ENCODE data around the gene ZP1. TPM values are rescaled to one million over a fixed set of nuclear protein-coding genes. Genes with fewer than 3 reads are reported as not detected.

ZP1 gene
- total and polyA plus RNA-seq, 10 donors, result 0.05 to 0.07 TPM; not detected in 8

DNA sequence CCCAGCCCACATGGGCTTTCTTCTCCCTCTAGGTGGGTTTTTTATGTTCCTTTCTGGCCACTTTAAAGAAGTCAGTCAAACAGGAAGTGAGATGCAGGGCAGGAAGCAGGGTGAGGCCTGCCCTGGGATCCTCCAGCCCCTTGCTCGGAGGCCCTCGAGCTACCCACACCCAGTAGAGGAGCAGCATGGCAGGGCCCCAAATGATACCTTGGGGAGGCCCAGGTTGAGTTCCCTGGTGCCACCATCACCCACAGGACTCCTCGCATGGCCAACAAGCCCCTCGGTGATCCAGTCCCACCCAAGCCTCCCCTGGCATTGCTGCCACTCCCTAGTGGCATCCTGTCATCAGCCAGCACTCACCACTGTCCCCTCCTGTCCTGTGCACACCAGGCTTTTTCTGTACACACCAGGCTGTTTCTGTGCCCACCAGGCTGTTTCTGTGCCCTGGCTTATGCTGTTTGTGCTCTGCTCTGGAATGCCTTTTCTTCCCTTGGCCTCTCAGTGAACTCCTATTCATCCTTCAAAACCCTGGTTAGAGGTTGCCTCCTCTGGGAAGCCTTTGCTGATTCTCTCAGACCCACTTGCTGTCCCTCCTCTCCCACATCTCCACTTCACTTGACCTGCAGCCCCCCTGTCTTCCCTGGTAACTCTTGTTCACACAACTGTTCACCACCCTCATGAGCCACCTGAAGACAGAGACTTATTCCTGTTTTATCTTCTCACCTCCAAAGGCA lies 8.4 kb upstream of the ZP1 start:
- H3K9me3 ChIP-seq, result no peaks in the 10 kb centered on the region
- intact Hi-C loops (cut with DNase I; ENCODE audit: low total_unique reads), result no loop called here
- H3K27me3 ChIP-seq (replicated peaks in 1 of 7), result peaks cover 0 to 7% (median 0%) of the 10 kb centered on the region in 7 donors
- no peaks in the 10 kb centered on the region for H3K36me3 ChIP-seq
- no peak overlapping the region for H3K27ac ChIP-seq
- H3K4me3 ChIP-seq, result no peak overlapping the region
- WGBS, 5 donors, result 29 to 46% (median 42%) methylated on average over 4 of the region's 4 CpGs
- DNase-seq, result peak; percentile 52
- peaks cover 0 to 12% (median 4%) of the 10 kb centered on the region in 6 donors for H3K4me1 ChIP-seq
- TF ChIP-seq POLR2AphosphoS5 (IDR thresholded peaks at IDR 0.05) (no peak), CTCF (IDR thresholded peaks at IDR 0.05 in 8 of 11, conservative IDR thresholded peaks at IDR 0.05 in 3 of 11) (no peak), POLR2A (IDR thresholded peaks at IDR 0.05) (no peak)

- Histone ChIP-seq H3K9me3 (no peaks in the 10 kb centered on the region), H3K4me1 (peaks cover 0 to 12% (median 4%) of the 10 kb centered on the region in 6 donors), H3K27me3 (replicated peaks in 1 of 7) (peaks cover 0 to 7% (median 0%) of the 10 kb centered on the region in 7 donors), H3K4me3 (no peak overlapping the region), H3K36me3 (no peaks in the 10 kb centered on the region), H3K27ac (no peak overlapping the region)
- 83 to 89% (median 85%) methylated on average over 15 of the region's 15 CpGs for WGBS, 5 donors
- intact Hi-C loops (cut with DNase I; ENCODE audit: low total_unique reads), result no loop called here
- DNase-seq, result peak; percentile 21
- TF ChIP-seq POLR2A (IDR thresholded peaks at IDR 0.05) (no peak), POLR2AphosphoS5 (IDR thresholded peaks at IDR 0.05) (no peak), CTCF (IDR thresholded peaks at IDR 0.05 in 8 of 11, conservative IDR thresholded peaks at IDR 0.05 in 3 of 11) (no peak)
Measured at GRCh38 chr11:60859616-60860250, 7.6 kb upstream of the ZP1 start.

DNA sequence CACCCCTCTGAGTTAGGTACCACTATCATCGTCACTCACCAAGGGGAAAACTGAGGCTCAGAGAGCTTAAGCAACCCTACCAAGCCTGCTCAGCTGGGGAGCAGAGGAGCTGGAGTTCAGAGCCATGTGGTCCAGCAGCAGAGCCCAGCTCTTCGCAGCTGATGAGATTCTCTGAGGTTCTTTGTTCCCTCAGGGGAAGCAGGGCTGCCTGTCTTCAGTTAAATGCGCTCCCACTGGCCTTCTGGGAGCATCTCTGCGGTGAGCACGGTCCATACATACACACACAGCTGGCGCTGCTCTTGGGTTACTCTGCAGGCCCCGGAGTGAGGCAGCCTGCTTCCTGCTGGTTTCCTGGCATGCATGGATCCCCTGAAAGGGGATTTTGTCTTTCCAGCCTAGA lies 6.4 kb upstream of the ZP1 start:
- Histone ChIP-seq H3K27ac (no peak overlapping the region), H3K9me3 (no peaks in the 10 kb centered on the region), H3K36me3 (no peaks in the 10 kb centered on the region), H3K27me3 (replicated peaks in 1 of 7) (peaks cover 0 to 7% (median 0%) of the 10 kb centered on the region in 7 donors), H3K4me3 (no peak overlapping the region), H3K4me1 (peaks cover 0 to 12% (median 4%) of the 10 kb centered on the region in 6 donors)
- TF ChIP-seq POLR2AphosphoS5 (IDR thresholded peaks at IDR 0.05) (no peak), CTCF (IDR thresholded peaks at IDR 0.05 in 8 of 11, conservative IDR thresholded peaks at IDR 0.05 in 3 of 11) (no peak), POLR2A (IDR thresholded peaks at IDR 0.05) (no peak)
- intact Hi-C loops (cut with DNase I; ENCODE audit: low total_unique reads), result no loop called here
- 25 to 36% (median 31%) methylated on average over 6 to 7 of the region's 7 CpGs for WGBS, 5 donors
- DNase-seq, result peak; percentile 42

DNA sequence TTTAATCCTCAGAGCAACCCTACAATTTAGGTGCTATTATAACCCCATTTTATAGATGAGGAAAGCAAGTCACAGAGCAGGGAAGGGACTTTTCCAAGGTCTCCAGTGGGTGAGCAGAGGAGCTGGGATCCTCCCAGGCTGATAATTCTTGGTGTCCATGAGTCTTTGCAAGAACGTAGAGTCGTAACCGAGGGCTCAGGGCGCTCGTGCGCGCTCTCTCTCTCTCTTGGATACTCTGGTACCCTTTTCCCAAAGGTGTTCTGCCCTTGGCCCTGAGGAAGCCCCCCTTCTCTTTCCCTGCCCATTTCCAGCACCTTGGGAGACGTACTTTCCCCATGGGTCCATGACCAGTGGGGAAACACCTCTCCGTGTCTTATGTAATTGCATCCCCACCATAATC lies 5.2 kb upstream of the ZP1 start:
- peak; percentile 45 for DNase-seq
- intact Hi-C loops (cut with DNase I; ENCODE audit: low total_unique reads), result no loop called here
- TF ChIP-seq POLR2A (IDR thresholded peaks at IDR 0.05), result no peak
- TF ChIP-seq POLR2AphosphoS5 (IDR thresholded peaks at IDR 0.05), result no peak
- TF ChIP-seq CTCF (IDR thresholded peaks at IDR 0.05 in 8 of 11, conservative IDR thresholded peaks at IDR 0.05 in 3 of 11), result no peak
- H3K27me3 ChIP-seq (replicated peaks in 1 of 7), result peaks cover 0 to 7% (median 0%) of the 10 kb centered on the region in 7 donors
- H3K4me1 ChIP-seq, result peaks cover 0 to 12% (median 2%) of the 10 kb centered on the region in 6 donors
- H3K9me3 ChIP-seq, result no peaks in the 10 kb centered on the region
- H3K27ac ChIP-seq, result no peak overlapping the region
- 87 to 95% (median 92%) methylated on average over 9 of the region's 9 CpGs for WGBS, 5 donors
- H3K4me3 ChIP-seq, result no peak overlapping the region
- no peaks in the 10 kb centered on the region for H3K36me3 ChIP-seq

Measured in spleen (tissue), 11 donors.